DND-41 (cell line): ENCODE data around the gene AIFM1.

Experiments used
- EZH2 ChIP-seq: IDR thresholded peaks from 3 replicates; pipeline ENCODE4 v1.6.1; 2012; ENCODE audit warnings: borderline replicate concordance, low read depth, mild to moderate bottlenecking, moderate library complexity, low read length, inconsistent platforms; ENCODE audit not compliant: severe bottlenecking
- TF ChIP-seq, protein P1 (sequence below): IDR thresholded peaks from 2 replicates; pipeline ENCODE4 v1.5.1; 2012; ENCODE audit warnings: borderline replicate concordance, low read length, moderate library complexity, mild to moderate bottlenecking; ENCODE audit not compliant: poor library complexity, severe bottlenecking; ENCODE audit errors: extremely low read depth

DNA sequence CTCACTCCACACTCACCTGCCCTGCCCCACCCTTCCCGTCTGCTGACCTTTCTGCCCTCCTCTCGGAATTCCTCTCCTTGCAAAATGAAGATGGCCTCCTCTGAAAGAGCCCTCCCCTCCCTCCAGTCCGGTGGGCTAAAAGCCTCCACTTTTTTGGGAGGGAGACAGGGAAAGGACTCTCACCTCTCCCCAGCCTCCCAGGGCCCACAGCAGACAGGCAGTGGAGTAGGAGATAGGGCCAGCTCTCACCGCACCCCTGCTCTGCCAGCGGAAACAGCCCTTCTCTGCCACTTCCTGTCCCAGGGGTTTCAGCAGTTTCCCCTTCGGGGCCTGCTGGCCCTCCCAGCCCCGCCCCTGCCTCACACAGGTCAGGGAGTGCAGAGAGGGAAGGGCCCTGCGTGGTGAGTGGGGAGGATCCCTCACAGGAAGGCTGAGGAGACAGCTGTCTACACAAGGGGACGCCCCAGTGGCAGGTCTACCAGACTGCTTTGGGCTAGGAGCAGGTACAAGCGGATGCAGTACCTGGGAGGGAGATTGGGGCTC is 73.6 kb downstream of the AIFM1 start:
- TF ChIP-seq EZH2 = no peak
- TF ChIP-seq, protein P1, sequence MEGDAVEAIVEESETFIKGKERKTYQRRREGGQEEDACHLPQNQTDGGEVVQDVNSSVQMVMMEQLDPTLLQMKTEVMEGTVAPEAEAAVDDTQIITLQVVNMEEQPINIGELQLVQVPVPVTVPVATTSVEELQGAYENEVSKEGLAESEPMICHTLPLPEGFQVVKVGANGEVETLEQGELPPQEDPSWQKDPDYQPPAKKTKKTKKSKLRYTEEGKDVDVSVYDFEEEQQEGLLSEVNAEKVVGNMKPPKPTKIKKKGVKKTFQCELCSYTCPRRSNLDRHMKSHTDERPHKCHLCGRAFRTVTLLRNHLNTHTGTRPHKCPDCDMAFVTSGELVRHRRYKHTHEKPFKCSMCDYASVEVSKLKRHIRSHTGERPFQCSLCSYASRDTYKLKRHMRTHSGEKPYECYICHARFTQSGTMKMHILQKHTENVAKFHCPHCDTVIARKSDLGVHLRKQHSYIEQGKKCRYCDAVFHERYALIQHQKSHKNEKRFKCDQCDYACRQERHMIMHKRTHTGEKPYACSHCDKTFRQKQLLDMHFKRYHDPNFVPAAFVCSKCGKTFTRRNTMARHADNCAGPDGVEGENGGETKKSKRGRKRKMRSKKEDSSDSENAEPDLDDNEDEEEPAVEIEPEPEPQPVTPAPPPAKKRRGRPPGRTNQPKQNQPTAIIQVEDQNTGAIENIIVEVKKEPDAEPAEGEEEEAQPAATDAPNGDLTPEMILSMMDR = peak; percentile 57
